Vagina (tissue), 2 donors: ENCODE measurements around the gene RFX8.

Source experiments
- POLR2A ChIP-seq, 2 donors: fragments of 450-650 bp; IDR thresholded peaks; one replicate each; pipeline ENCODE4 v1.6.1; 2017; ENCODE audit warnings: antibody characterized with exemption in 2 of 2, mild to moderate bottlenecking in 2 of 2, moderate library complexity in 2 of 2
- TF ChIP-seq, protein P1 (sequence below), 3 experiments: fragments of 450-650 bp in 2 of 3; fragments of 200-600 bp in 1 of 3; sonication (generic) in 1 of 3; IDR thresholded peaks; one replicate each; pipeline ENCODE4 v1.5.1; 2017 to 2019; ENCODE audit warnings: antibody characterized with exemption in 3 of 3, mild to moderate bottlenecking in 2 of 3, moderate library complexity in 2 of 3

- TF ChIP-seq, protein P1, sequence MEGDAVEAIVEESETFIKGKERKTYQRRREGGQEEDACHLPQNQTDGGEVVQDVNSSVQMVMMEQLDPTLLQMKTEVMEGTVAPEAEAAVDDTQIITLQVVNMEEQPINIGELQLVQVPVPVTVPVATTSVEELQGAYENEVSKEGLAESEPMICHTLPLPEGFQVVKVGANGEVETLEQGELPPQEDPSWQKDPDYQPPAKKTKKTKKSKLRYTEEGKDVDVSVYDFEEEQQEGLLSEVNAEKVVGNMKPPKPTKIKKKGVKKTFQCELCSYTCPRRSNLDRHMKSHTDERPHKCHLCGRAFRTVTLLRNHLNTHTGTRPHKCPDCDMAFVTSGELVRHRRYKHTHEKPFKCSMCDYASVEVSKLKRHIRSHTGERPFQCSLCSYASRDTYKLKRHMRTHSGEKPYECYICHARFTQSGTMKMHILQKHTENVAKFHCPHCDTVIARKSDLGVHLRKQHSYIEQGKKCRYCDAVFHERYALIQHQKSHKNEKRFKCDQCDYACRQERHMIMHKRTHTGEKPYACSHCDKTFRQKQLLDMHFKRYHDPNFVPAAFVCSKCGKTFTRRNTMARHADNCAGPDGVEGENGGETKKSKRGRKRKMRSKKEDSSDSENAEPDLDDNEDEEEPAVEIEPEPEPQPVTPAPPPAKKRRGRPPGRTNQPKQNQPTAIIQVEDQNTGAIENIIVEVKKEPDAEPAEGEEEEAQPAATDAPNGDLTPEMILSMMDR (IDR thresholded peaks at IDR 0.05): no peak
- no peak for TF ChIP-seq POLR2A (IDR thresholded peaks at IDR 0.05)
Observed at GRCh38 chr2:101478181-101479001, 3.5 kb upstream of the RFX8 start.
